ENCODE measurements around the gene POR. TPM values are rescaled to one million over a fixed set of nuclear protein-coding genes. Genes with fewer than 3 reads are reported as not detected.

POR gene
- total and polyA plus RNA-seq, 2 of the 13 experiments (the other 11 are each of a cell fraction or from before 2014, with no cell fraction given), result 145 to 266 TPM

DNA sequence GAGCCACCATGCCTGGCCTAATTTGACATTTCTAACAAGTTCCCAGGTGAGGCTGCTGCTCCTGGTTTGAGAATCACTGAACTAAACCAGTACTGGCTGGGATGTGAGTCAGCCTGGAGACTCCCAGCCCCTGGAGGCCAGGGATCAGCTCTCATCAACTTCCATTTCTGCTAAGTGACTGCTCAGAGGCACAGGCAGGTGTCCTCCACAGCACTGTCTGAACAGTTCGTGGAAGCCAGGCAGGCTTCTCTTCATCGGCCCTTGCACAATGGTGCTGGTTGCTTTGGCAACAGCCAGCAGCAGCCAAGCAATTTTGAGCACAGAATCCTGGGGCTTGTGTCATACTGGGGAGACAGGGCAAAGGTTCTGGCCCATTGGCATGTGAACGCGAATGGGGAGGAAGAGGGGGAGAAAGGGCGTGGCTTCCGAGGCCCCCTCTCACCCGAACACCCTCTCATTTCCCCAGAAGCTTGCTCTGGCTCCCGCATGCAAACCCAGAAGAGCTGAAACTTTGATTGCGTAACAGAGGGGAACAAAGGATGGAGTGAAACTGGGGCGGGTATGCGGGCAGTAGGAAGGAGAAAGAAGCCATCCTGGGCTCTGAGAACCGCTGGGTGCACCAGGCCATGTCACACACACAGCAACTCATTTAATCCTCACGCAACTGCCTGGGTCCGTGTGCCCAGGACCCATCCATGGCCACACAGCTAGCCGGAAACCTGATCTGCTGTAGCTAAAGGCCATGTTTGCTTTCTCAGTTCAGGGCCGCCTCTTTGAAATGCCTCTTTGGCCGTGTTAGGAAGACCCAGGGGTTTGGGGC lies 9.0 kb upstream of the POR start:
- CTCF ChIA-PET (ENCODE audit: low intra/inter-chr PET ratio, low total read pairs), result no interaction called here
- Histone ChIP-seq H3K9me3 (ENCODE audit: low read length) (no peaks in the 10 kb centered on the region), H3K4me1 (ENCODE audit: insufficient read depth, low read length) (peaks cover 76% of the 10 kb centered on the region), H3K27me3 (ENCODE audit: control insufficient read depth in 1 of 2, insufficient read depth in 2 of 2, low read length in 2 of 2) (no peaks in the 10 kb centered on the region), H3K36me3 (replicated peaks in 1 of 2; ENCODE audit: control insufficient read depth in 1 of 2, insufficient read depth in 2 of 2, low read length in 2 of 2) (no peaks in the 10 kb centered on the region), H4K20me1 (ENCODE audit: insufficient read depth, low read length) (no peaks in the 10 kb centered on the region), H3K9ac (ENCODE audit: insufficient read depth, low read depth, low read length) (peak overlapping the region; percentile 75), H3K79me2 (ENCODE audit: insufficient read depth, low read length) (no peaks in the 10 kb centered on the region), H3K4me2 (ENCODE audit: low read depth, low read length) (peak overlapping the region; percentile 85), H3K4me3 (replicated peaks in 1 of 3; ENCODE audit: insufficient read depth in 1 of 3, low read depth in 2 of 3, low read length in 3 of 3) (peak overlapping the region in 1 of 3 experiments; percentile 55; a peak in 4 of 6 replicates), H3K27ac (ENCODE audit: extremely low read length, insufficient read depth, low read length) (peak overlapping the region; percentile 98), H2AFZ (ENCODE audit: low read length) (no peak overlapping the region)
- FAIRE-seq, result peak; percentile 98
- peak; percentile 97 for DNase-seq (ENCODE audit: low spot score)
- intact Hi-C loops (cut with micrococcal nuclease; ENCODE audit: unreplicated experiment) (loop anchor here (1.0 to 2.0 kb wide), 4 partner anchors 9 to 51 kb away; partner anchors contain the start of gene POR), in situ Hi-C loops (cut with HindIII; ENCODE audit: extremely low pct_ligation_motif_present, low pct_unique_long_range_greater_than_20kb) (no loop called here)
- POLR2A ChIA-PET, result interaction anchor here (1.0 to 3.7 kb wide), 16 partner anchors 9 to 203 kb away, joined by 3 to 78 read pairs (median 4); partner anchors contain the start of genes MDH2, POR, RHBDD2 and STYXL1
- peak; percentile 88 for ATAC-seq
- TSS peak; percentile 63 for BruUV-seq (replicated peaks)
- 1% methylated on average over 12 of the region's 17 CpGs for WGBS (ENCODE audit: low lambda C conversion rate)
- TF ChIP-seq ERF (CRISPR knock-in tag; IDR thresholded peaks at IDR 0.05) (peak; percentile 91), KMT2A (CRISPR knock-in tag; IDR thresholded peaks at IDR 0.05) (0 out of 2 replicates have a peak, but pooled peaks have one; percentile 34), ZFYVE20 (CRISPR knock-in tag; IDR thresholded peaks at IDR 0.05; ENCODE audit: borderline replicate concordance, low read depth) (no peak), NR2F2 (IDR thresholded peaks at IDR 0.05; ENCODE audit: borderline replicate concordance, low read depth) (no peak; the same call in none of the 2 replicates), THAP11 (CRISPR knock-in tag; IDR thresholded peaks at IDR 0.05) (peak; percentile 60; the same call in 1 of the 2 replicates), ZSCAN29 (CRISPR knock-in tag; conservative IDR thresholded peaks at IDR 0.05) (peak; percentile 96), ZNF720 (CRISPR knock-in tag; IDR thresholded peaks at IDR 0.05) (no peak), MIXL1 (CRISPR knock-in tag; IDR thresholded peaks at IDR 0.05) (peak; percentile 29; the same call in 1 of the 2 replicates), PCBP2 (optimal IDR thresholded peaks at IDR 0.05; ENCODE audit: low read depth, low read length, poor library complexity, severe bottlenecking) (no peak), ZNF652 (CRISPR knock-in tag; IDR thresholded peaks at IDR 0.05; ENCODE audit: borderline replicate concordance, low read depth) (peak; percentile 36; the same call in 1 of the 2 replicates), ISL2 (CRISPR knock-in tag; IDR thresholded peaks at IDR 0.05) (peak; percentile 56; the same call in 1 of the 2 replicates), ZNF556 (CRISPR knock-in tag; IDR thresholded peaks at IDR 0.05; ENCODE audit: borderline replicate concordance) (peak; percentile 49; the same call in 1 of the 2 replicates), EHMT2 (IDR thresholded peaks at IDR 0.05; ENCODE audit: borderline replicate concordance, low read depth, low read length) (no peak; the same call in 1 of the 2 replicates), TBX2 (CRISPR knock-in tag; IDR thresholded peaks at IDR 0.05; ENCODE audit: borderline replicate concordance) (peak; percentile 88), TEAD2 (CRISPR knock-in tag; IDR thresholded peaks at IDR 0.05) (no peak)
- TF ChIP-seq, protein P1, sequence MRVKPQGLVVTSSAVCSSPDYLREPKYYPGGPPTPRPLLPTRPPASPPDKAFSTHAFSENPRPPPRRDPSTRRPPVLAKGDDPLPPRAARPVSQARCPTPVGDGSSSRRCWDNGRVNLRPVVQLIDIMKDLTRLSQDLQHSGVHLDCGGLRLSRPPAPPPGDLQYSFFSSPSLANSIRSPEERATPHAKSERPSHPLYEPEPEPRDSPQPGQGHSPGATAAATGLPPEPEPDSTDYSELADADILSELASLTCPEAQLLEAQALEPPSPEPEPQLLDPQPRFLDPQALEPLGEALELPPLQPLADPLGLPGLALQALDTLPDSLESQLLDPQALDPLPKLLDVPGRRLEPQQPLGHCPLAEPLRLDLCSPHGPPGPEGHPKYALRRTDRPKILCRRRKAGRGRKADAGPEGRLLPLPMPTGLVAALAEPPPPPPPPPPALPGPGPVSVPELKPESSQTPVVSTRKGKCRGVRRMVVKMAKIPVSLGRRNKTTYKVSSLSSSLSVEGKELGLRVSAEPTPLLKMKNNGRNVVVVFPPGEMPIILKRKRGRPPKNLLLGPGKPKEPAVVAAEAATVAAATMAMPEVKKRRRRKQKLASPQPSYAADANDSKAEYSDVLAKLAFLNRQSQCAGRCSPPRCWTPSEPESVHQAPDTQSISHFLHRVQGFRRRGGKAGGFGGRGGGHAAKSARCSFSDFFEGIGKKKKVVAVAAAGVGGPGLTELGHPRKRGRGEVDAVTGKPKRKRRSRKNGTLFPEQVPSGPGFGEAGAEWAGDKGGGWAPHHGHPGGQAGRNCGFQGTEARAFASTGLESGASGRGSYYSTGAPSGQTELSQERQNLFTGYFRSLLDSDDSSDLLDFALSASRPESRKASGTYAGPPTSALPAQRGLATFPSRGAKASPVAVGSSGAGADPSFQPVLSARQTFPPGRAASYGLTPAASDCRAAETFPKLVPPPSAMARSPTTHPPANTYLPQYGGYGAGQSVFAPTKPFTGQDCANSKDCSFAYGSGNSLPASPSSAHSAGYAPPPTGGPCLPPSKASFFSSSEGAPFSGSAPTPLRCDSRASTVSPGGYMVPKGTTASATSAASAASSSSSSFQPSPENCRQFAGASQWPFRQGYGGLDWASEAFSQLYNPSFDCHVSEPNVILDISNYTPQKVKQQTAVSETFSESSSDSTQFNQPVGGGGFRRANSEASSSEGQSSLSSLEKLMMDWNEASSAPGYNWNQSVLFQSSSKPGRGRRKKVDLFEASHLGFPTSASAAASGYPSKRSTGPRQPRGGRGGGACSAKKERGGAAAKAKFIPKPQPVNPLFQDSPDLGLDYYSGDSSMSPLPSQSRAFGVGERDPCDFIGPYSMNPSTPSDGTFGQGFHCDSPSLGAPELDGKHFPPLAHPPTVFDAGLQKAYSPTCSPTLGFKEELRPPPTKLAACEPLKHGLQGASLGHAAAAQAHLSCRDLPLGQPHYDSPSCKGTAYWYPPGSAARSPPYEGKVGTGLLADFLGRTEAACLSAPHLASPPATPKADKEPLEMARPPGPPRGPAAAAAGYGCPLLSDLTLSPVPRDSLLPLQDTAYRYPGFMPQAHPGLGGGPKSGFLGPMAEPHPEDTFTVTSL (CRISPR knock-in tag; IDR thresholded peaks at IDR 0.05; ENCODE audit: borderline replicate concordance), result peak; percentile 94
- TF ChIP-seq, protein P2, sequence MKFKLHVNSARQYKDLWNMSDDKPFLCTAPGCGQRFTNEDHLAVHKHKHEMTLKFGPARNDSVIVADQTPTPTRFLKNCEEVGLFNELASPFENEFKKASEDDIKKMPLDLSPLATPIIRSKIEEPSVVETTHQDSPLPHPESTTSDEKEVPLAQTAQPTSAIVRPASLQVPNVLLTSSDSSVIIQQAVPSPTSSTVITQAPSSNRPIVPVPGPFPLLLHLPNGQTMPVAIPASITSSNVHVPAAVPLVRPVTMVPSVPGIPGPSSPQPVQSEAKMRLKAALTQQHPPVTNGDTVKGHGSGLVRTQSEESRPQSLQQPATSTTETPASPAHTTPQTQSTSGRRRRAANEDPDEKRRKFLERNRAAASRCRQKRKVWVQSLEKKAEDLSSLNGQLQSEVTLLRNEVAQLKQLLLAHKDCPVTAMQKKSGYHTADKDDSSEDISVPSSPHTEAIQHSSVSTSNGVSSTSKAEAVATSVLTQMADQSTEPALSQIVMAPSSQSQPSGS (CRISPR knock-in tag; IDR thresholded peaks at IDR 0.05), result peak; percentile 61; the same call in 1 of the 2 replicates
